Testis (tissue), 3 donors: ENCODE measurements around the gene P2RY4. TPM values are rescaled to one million over a fixed set of nuclear protein-coding genes. Genes with fewer than 3 reads are reported as not detected.
A peak's percentile ranks its signal among the peaks of the same experiment; 100 is the strongest.

Source experiments
- DNase-seq: peaks from one replicate; pipeline ENCODE4 v3.0.0-alpha.2; 2019
- H3K27ac ChIP-seq, 2 donors: fragments of 200-600 bp; sonication (generic); one replicate each; pipeline ENCODE4 v1.5.1; 2019
- H3K27me3 ChIP-seq: fragments of 200-600 bp; sonication (generic); one replicate; pipeline ENCODE4 v1.5.1; 2019
- H3K36me3 ChIP-seq: fragments of 200-600 bp; sonication (generic); one replicate; pipeline ENCODE4 v1.5.1; 2017; ENCODE audit warnings: low read depth; ENCODE audit errors: missing control alignments
- H3K4me1 ChIP-seq: fragments of 200-600 bp; sonication (generic); one replicate; pipeline ENCODE4 v1.5.1; 2019
- H3K4me3 ChIP-seq, 2 donors: fragments of 200-600 bp; sonication (generic); one replicate each; pipeline ENCODE4 v1.5.1; 2017 to 2019
- H3K9me3 ChIP-seq: fragments of 200-600 bp; sonication (generic); one replicate; pipeline ENCODE4 v1.5.1; 2017
- CTCF ChIP-seq, 3 experiments: fragments of 450-650 bp in 2 of 3; fragments of 200-600 bp in 1 of 3; sonication (generic) in 1 of 3; IDR thresholded peaks; one replicate each; pipeline ENCODE4 v1.5.1; 2016 to 2019; ENCODE audit warnings: antibody characterized with exemption in 3 of 3, mild to moderate bottlenecking in 2 of 3, moderate library complexity in 1 of 3
- POLR2A ChIP-seq: fragments of 450-650 bp; IDR thresholded peaks from one replicate; pipeline ENCODE4 v1.6.1; 2017; ENCODE audit warnings: antibody characterized with exemption, mild to moderate bottlenecking, moderate library complexity
- WGBS, 2 donors: methylation state at CpG; one replicate each; pipeline ENCODE4 v1.1.5; 2018; 5-methylcytosine and 5-hydroxymethylcytosine counted together
- intact Hi-C: fragments of 100-400 bp; cut with DNase I; formaldehyde crosslinking; loops from one replicate; pipeline ENCODE4 v1.15.1; 2023; ENCODE audit warnings: low total_unique reads
- polyA plus RNA-seq: library from polyadenylated mRNA; stranded (reverse); fragments of 350-450 nt; fragmentation: Illumina TruSeq; extraction: RNeasy Lipid Tissue Mini Kit (QIAGEN cat#74804); gene quantifications from one replicate; pipeline ENCODE4 v1.2.3, GENCODE V29; 2014; ENCODE audit warnings: low read depth, low replicate concordance; ENCODE audit not compliant: insufficient read depth
- total RNA-seq, 2 donors: library from RNA; depleted of rRNA; stranded (reverse); fragments of >200 nt; gene quantifications; one replicate each; pipeline ENCODE4 v1.2.3, GENCODE V29; 2016

The P2RY4 gene
- total and polyA plus RNA-seq, 3 donors from 2014 or later = 1.2 to 2.3 TPM; not detected in 1

GRCh38 chrX:70289793-70290770 lies 30.1 kb upstream of the P2RY4 start, which contains the start of the genes KIF4A and PDZD11:
KIF4A (plus strand) TSS chrX:70290104; CDS start chrX:70290459, 355 bp downstream.
PDZD11 (minus strand) TSS chrX:70289927; CDS start chrX:70289341, 586 bp downstream.
- WGBS, 2 donors = 0% methylated on average over 3 to 27 of the region's 62 CpGs
- no peak for TF ChIP-seq CTCF (IDR thresholded peaks at IDR 0.05)
- no peak for TF ChIP-seq POLR2A
- no peaks in the 10 kb centered on the region for H3K36me3 ChIP-seq
- H3K9me3 ChIP-seq = no peaks in the 10 kb centered on the region
- DNase-seq = peak; percentile 84
- H3K27ac ChIP-seq = no peak within 1 kb of the TSS
- H3K27me3 ChIP-seq = no peaks in the 10 kb centered on the region
- peak within 1 kb of the TSS; percentile 41 to 64 for H3K4me3 ChIP-seq
- intact Hi-C loops = no loop called here
- H3K4me1 ChIP-seq = peaks cover 3% of the 10 kb centered on the region

- TF ChIP-seq CTCF (IDR thresholded peaks at IDR 0.05) = no peak
- no peak for TF ChIP-seq POLR2A
- Histone ChIP-seq H3K9me3 (no peaks in the 10 kb centered on the region), H3K4me3 (peak overlapping the region; percentile 41 to 64), H3K27me3 (no peaks in the 10 kb centered on the region), H3K27ac (no peak overlapping the region), H3K36me3 (no peaks in the 10 kb centered on the region), H3K4me1 (peaks cover 3% of the 10 kb centered on the region)
- WGBS, 2 donors = 13 to 27% methylated on average over 3 to 9 of the region's 11 CpGs
- intact Hi-C loops = no loop called here
- DNase-seq = no peak
These were observed 29.3 kb upstream of the P2RY4 start for GRCh38 chrX:70289168-70289792.

- intact Hi-C loops = no loop called here
- no peaks in the 10 kb centered on the region for H3K27me3 ChIP-seq
- 83 to 84% methylated on average over 1 to 18 of the region's 21 CpGs for WGBS, 2 donors
These were observed 21.9 kb upstream of the P2RY4 start, which contains the start of gene RAB41 for GRCh38 chrX:70281951-70282350. RAB41 (plus strand) TSS chrX:70282172; CDS start chrX:70282218, 46 bp downstream.

GRCh38 chrX:70280573-70280972 lies 20.6 kb upstream of the P2RY4 start:
- H3K27ac ChIP-seq = no peak overlapping the region
- H3K4me1 ChIP-seq = no peaks in the 10 kb centered on the region
- no peaks in the 10 kb centered on the region for H3K36me3 ChIP-seq
- TF ChIP-seq CTCF (IDR thresholded peaks at IDR 0.05) (no peak), POLR2A (no peak)
- no peaks in the 10 kb centered on the region for H3K9me3 ChIP-seq
- WGBS, 2 donors = 73 to 86% methylated on average over 2 to 3 of the region's 3 CpGs
- intact Hi-C loops = no loop called here
- H3K27me3 ChIP-seq = no peaks in the 10 kb centered on the region
- no peak for DNase-seq
- H3K4me3 ChIP-seq = no peak overlapping the region

More at GRCh38 chrX:70281951-70282350, 21.9 kb upstream of the P2RY4 start, which contains the start of gene RAB41:
- DNase-seq = peak; percentile 16
- TF ChIP-seq POLR2A (no peak), CTCF (IDR thresholded peaks at IDR 0.05) (no peak)
- Histone ChIP-seq H3K36me3 (no peaks in the 10 kb centered on the region), H3K4me3 (peak within 1 kb of the TSS in 1 of 2 donors; percentile 3), H3K4me1 (no peaks in the 10 kb centered on the region), H3K27ac (no peak within 1 kb of the TSS), H3K9me3 (no peaks in the 10 kb centered on the region)
